ENCODE results near the gene TECR. TPM values are rescaled to one million over a fixed set of nuclear protein-coding genes. Genes with fewer than 3 reads are reported as not detected.

The TECR gene
- total RNA-seq, 1 donor from 2014 or later: 57.7 TPM

DNA sequence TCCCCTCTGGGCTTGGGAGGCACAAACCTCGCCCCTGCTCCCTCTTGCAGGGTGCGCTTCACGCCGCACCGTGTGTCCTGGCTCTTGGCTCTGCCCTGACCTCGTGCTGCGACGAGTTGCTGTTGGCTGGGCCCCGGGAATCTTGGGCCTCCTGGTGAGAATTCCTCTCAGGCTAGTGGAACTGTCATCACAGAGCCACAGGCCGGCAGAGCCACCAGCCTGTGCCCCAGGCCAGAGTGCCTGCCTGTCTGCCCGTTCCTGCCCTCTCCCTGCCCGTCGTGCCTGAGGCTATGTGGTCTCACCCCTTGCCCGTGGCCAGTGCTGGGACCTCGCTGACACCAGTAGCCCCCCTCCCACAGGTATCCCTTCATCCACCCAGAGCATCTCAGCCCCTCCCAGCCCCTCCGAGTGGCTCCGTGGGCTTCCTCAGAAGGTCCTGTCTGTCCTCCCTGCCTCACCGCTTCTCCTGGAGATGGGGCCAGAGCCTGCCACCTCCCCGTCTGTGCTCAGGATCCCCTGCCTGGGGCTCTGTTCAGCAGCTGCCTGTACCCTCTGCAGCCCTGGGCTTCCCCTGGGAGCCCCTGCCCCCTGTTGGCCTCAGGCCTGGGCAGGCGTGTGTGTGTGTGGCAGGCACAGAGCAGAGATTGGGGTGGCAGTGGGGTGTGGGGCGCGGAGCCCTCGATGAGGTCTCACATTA is 29.1 kb downstream of the TECR start:
- TF ChIP-seq, protein P1, sequence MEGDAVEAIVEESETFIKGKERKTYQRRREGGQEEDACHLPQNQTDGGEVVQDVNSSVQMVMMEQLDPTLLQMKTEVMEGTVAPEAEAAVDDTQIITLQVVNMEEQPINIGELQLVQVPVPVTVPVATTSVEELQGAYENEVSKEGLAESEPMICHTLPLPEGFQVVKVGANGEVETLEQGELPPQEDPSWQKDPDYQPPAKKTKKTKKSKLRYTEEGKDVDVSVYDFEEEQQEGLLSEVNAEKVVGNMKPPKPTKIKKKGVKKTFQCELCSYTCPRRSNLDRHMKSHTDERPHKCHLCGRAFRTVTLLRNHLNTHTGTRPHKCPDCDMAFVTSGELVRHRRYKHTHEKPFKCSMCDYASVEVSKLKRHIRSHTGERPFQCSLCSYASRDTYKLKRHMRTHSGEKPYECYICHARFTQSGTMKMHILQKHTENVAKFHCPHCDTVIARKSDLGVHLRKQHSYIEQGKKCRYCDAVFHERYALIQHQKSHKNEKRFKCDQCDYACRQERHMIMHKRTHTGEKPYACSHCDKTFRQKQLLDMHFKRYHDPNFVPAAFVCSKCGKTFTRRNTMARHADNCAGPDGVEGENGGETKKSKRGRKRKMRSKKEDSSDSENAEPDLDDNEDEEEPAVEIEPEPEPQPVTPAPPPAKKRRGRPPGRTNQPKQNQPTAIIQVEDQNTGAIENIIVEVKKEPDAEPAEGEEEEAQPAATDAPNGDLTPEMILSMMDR (conservative IDR thresholded peaks at IDR 0.05; ENCODE audit: low read depth, low read length): no peak

DNA sequence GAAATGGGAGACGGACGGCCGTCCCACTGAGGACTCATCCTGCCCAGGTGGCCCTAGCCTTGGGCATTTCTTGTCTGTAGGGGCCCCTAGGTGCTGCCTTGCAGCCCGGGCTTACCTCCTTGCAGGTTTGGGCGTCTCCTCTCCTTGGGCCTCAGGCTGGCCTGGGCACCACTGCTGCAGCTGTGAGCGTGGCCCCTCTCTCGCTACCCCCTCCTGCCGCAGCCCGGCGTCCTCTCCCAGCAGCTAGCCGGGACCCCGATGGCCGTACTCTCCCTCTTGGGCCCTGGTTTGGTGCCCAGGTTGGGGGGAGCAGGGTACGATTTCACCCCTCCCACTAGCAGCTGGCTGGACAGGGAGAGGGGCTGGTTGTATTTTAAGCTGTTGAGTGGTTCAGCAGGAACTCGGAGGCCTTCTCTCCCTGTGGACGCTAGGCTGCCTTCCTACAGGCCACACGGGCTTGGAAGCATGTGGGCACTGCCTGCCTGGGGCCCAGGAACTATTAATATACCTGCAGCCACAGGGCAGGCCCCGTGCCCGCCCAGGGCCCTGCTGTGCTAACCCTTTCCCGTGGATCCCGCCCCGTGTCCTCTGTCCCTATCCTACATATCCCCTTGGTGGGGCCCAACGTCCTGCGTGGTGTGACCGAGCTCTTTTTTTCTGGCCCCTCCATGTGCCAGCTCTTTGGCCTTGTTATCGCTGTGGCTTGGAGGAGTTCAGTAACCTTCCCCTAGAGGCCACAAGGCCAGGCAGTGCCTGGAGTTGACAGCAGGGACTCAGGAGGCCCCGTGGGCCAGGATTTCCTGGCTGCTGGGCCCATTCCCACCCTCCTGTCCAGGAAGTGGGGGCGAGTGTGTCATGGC is 30.8 kb downstream of the TECR start:
- no peak for DNase-seq (ENCODE audit: low read depth)
- no peak overlapping the region for H3K4me3 ChIP-seq (ENCODE audit: low read depth, low read length)
- TF ChIP-seq, protein P1 (conservative IDR thresholded peaks at IDR 0.05; ENCODE audit: low read depth, low read length): no peak

More for the DNA sequence above, 29.1 kb downstream of the TECR start:
- no peak overlapping the region for H3K4me3 ChIP-seq (ENCODE audit: low read depth, low read length)
- no peak for DNase-seq (ENCODE audit: low read depth)

DNA sequence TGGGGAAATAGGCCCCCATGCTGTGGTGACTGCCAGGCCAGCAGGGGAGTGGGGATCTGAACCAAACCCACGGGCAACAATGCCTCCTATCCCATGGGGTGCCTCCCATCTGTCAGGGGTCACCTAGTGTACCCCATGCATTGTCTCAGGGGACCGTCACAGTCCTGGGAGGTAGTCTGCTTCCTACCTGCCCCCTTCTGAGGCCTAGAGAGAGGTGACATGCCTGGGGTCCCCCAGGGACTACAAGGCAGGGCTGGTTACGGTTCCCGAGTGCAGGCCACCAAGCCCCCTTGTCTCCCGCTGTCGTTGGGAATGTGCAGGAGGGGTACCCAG is 31.3 kb downstream of the TECR start:
- DNase-seq (ENCODE audit: low read depth): no peak
- TF ChIP-seq, protein P1 (conservative IDR thresholded peaks at IDR 0.05; ENCODE audit: low read depth, low read length): no peak
- H3K4me3 ChIP-seq (ENCODE audit: low read depth, low read length): no peak overlapping the region

DNA sequence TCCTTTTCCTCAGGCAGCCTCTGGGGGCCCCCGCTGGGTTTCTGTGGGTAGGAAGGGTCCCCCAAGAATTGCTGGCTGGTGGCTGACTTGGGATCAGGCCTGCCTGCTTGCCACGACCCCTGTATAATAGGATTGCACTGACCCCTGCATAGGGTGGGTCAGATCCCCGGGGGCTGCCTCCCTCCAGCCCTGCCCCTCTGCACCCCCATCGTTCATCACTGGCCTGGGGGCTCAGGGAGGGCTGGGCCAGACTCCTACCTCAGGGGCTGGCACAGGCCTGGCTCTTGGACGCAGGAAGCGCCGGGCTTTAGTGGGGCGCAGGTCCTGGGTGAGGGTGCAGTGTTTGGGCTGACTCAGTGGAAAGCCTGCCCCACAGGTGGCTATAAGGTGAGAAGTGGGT is 31.9 kb downstream of the TECR start:
- TF ChIP-seq, protein P1 (conservative IDR thresholded peaks at IDR 0.05; ENCODE audit: low read depth, low read length): no peak
- DNase-seq (ENCODE audit: low read depth): no peak
- H3K4me3 ChIP-seq (ENCODE audit: low read depth, low read length): no peak overlapping the region

DNA sequence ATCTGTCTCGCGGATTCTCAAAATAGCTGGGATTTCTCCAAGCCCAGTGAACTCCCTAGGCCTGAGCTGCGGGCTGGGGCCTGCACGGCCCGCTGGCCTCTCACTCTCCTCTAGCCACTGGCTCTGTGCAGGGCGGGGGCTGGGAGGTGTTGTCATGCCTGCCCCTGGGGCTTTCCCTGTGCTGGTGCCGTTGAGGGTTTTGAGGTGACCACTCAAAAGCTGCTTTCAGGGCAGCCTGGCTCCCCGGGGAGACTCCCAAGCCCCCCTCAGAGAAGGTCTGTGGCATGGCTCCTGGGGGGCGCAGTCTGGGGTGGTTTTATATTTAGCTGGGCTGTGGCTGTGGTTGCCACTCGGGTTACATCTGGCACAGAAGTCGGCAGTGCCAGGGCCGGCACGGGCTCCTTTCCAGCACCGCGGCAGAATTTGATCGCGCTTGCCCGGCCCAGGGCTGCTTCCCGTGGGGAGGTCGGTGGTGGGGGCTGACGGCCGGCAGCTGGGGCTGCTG is 32.5 kb downstream of the TECR start:
- TF ChIP-seq, protein P1 (conservative IDR thresholded peaks at IDR 0.05; ENCODE audit: low read depth, low read length): no peak
- H3K4me3 ChIP-seq (ENCODE audit: low read depth, low read length): no peak overlapping the region
- no peak for DNase-seq (ENCODE audit: low read depth)

DNA sequence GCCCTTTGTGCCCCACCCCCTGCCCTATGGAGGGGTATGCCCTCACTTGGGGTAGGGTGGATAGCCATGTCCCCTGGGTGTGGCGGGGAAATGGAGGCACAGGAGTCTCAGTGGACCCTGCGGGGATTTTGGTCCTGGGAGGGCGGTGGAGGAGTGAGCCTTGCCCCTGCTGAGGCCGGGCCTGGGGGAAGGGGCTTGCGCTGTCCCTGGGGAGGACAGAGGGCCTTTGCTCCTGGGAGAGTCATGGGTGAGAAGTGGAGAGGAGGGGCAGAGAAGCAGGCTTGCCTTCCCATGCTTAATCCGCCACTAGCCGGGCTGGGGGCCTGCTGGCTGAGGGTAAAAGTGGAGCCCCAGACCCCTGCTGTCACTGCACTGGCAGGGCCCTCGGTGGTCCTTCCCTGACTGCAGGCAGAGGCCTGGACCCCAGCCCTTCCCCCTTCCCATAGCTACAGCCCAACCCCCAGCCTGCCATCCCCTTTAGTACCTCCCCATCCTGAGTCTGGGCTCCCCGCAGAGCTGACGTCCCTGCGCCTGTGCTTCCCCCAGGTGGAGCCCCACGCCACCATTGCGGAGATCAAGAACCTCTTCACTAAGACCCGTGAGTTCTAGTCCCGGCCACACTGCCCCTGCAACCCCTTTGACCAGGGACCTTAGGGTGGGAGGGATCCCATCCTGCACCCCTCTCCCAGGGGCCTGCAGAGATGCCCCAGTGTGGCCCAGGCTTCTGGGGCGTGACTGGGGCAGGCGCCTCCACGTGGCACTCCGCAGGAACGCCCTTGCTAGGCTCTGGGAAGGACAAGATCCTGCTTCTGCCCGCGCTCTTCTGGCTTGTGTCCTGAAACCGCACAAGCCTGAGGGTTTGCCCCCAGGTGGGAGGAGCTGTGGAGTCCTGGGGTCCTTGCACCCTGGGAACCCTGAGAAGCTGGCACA is 33.5 kb downstream of the TECR start:
- DNase-seq (ENCODE audit: low read depth): no peak

More for the DNA sequence above, 33.5 kb downstream of the TECR start:
- TF ChIP-seq, protein P1 (conservative IDR thresholded peaks at IDR 0.05; ENCODE audit: low read depth, low read length): no peak
- no peak overlapping the region for H3K4me3 ChIP-seq (ENCODE audit: low read depth, low read length)

All from epithelial cell of proximal tubule (primary cell).